ENCODE data around the gene UBAC2.

The UBAC2 gene

GRCh38 chr13:99356262-99357091 lies 155.8 kb downstream of the UBAC2 start:
- Histone ChIP-seq H3K4me2 (ENCODE audit: low read length) (peak overlapping the region; percentile 50), H3F3A (ENCODE audit: insufficient read depth, low read length) (no peaks in the 10 kb centered on the region), H3K36me3 (ENCODE audit: insufficient read depth, low read length) (peaks cover 93% of the 10 kb centered on the region), H3K9ac (ENCODE audit: low read length) (peak overlapping the region; percentile 53; the same call in 1 of the 2 replicates), H3K9me2 (ENCODE audit: low read depth, low read length) (no peaks in the 10 kb centered on the region), H2AFZ (ENCODE audit: low read length) (no peak overlapping the region), H3K4me1 (ENCODE audit: insufficient read depth, low read length, severe bottlenecking) (peaks cover 99% of the 10 kb centered on the region), H3K27ac (ENCODE audit: low read depth, low read length, poor library complexity, severe bottlenecking) (peak overlapping the region; percentile 88), H3K27me3 (ENCODE audit: insufficient read depth, low read length) (no peaks in the 10 kb centered on the region), H3K4me3 (ENCODE audit: low read depth, low read length, poor library complexity, severe bottlenecking) (peak overlapping the region; percentile 31), H3K9me3 (ENCODE audit: low read length) (no peaks in the 10 kb centered on the region), H4K20me1 (ENCODE audit: insufficient read depth, low read length) (no peaks in the 10 kb centered on the region), H3K79me2 (ENCODE audit: insufficient read depth, low read length) (peaks cover 96% of the 10 kb centered on the region)
- TF ChIP-seq EZH2 (IDR thresholded peaks at IDR 0.05; ENCODE audit: borderline replicate concordance, low read length) (no peak), CTCF (IDR thresholded peaks at IDR 0.05; ENCODE audit: low read length) (no peak)

GRCh38 chr13:99357131-99357596 lies 156.5 kb downstream of the UBAC2 start:
- H3K9ac ChIP-seq (ENCODE audit: low read length): peak overlapping the region; percentile 0; the same call in 1 of the 2 replicates
- H4K20me1 ChIP-seq (ENCODE audit: insufficient read depth, low read length): no peaks in the 10 kb centered on the region

GRCh38 chr13:99357941-99358340 lies 157.3 kb downstream of the UBAC2 start:
- Histone ChIP-seq H3F3A (ENCODE audit: insufficient read depth, low read length) (no peaks in the 10 kb centered on the region), H2AFZ (ENCODE audit: low read length) (no peak overlapping the region), H3K4me3 (ENCODE audit: low read depth, low read length, poor library complexity, severe bottlenecking) (no peak overlapping the region), H3K27me3 (ENCODE audit: insufficient read depth, low read length) (no peaks in the 10 kb centered on the region), H3K4me2 (ENCODE audit: low read length) (no peak overlapping the region; the same call in 1 of the 2 replicates), H3K9ac (ENCODE audit: low read length) (no peak overlapping the region), H3K36me3 (ENCODE audit: insufficient read depth, low read length) (peaks cover 96% of the 10 kb centered on the region), H3K27ac (ENCODE audit: low read depth, low read length, poor library complexity, severe bottlenecking) (peak overlapping the region; percentile 88), H3K9me2 (ENCODE audit: low read depth, low read length) (no peaks in the 10 kb centered on the region), H3K4me1 (ENCODE audit: insufficient read depth, low read length, severe bottlenecking) (peaks cover 97% of the 10 kb centered on the region), H4K20me1 (ENCODE audit: insufficient read depth, low read length) (no peaks in the 10 kb centered on the region), H3K79me2 (ENCODE audit: insufficient read depth, low read length) (peaks cover 96% of the 10 kb centered on the region), H3K9me3 (ENCODE audit: low read length) (no peaks in the 10 kb centered on the region)
- no peak for TF ChIP-seq EZH2 (IDR thresholded peaks at IDR 0.05; ENCODE audit: borderline replicate concordance, low read length)
- TF ChIP-seq CTCF (IDR thresholded peaks at IDR 0.05; ENCODE audit: low read length): no peak

More at GRCh38 chr13:99357131-99357596, 156.5 kb downstream of the UBAC2 start:
- H3K36me3 ChIP-seq (ENCODE audit: insufficient read depth, low read length): peaks cover 94% of the 10 kb centered on the region
- TF ChIP-seq EZH2 (IDR thresholded peaks at IDR 0.05; ENCODE audit: borderline replicate concordance, low read length) (no peak), CTCF (IDR thresholded peaks at IDR 0.05; ENCODE audit: low read length) (no peak)
- H3K4me2 ChIP-seq (ENCODE audit: low read length): peak overlapping the region; percentile 50; the same call in 1 of the 2 replicates
- no peak overlapping the region for H3K4me3 ChIP-seq (ENCODE audit: low read depth, low read length, poor library complexity, severe bottlenecking)
- H3K79me2 ChIP-seq (ENCODE audit: insufficient read depth, low read length): peaks cover 96% of the 10 kb centered on the region
- no peak overlapping the region for H2AFZ ChIP-seq (ENCODE audit: low read length)
- peak overlapping the region; percentile 88 for H3K27ac ChIP-seq (ENCODE audit: low read depth, low read length, poor library complexity, severe bottlenecking)
- H3K9me2 ChIP-seq (ENCODE audit: low read depth, low read length): no peaks in the 10 kb centered on the region
- no peaks in the 10 kb centered on the region for H3K9me3 ChIP-seq (ENCODE audit: low read length)
- H3K4me1 ChIP-seq (ENCODE audit: insufficient read depth, low read length, severe bottlenecking): peaks cover 97% of the 10 kb centered on the region
- H3K27me3 ChIP-seq (ENCODE audit: insufficient read depth, low read length): no peaks in the 10 kb centered on the region
- no peaks in the 10 kb centered on the region for H3F3A ChIP-seq (ENCODE audit: insufficient read depth, low read length)

Measured in OCI-LY1 (cell line).